ENCODE data around the gene NHERF1.

Gene NHERF1

GRCh38 chr17:74786431-74787055, 38.1 kb downstream of the NHERF1 start:
- no peak for DNase-seq

GRCh38 chr17:74790161-74791058, 42.0 kb downstream of the NHERF1 start:
- no peak for DNase-seq

- no peak for DNase-seq
These were observed 44.2 kb downstream of the NHERF1 start for GRCh38 chr17:74792586-74793105.

GRCh38 chr17:74795327-74796020, 47.0 kb downstream of the NHERF1 start:
- DNase-seq = no peak

- DNase-seq = no peak
These were observed 47.8 kb downstream of the NHERF1 start for GRCh38 chr17:74796211-74796610.

- DNase-seq = no peak
These were observed 48.4 kb downstream of the NHERF1 start for GRCh38 chr17:74796866-74797265.

GRCh38 chr17:74797824-74798223, 49.4 kb downstream of the NHERF1 start:
- no peak for DNase-seq

GRCh38 chr17:74798239-74798707, 49.8 kb downstream of the NHERF1 start:
- no peak for DNase-seq

- DNase-seq = no peak
These were observed 50.7 kb downstream of the NHERF1 start for GRCh38 chr17:74799097-74799496.

GRCh38 chr17:74800531-74800930, 52.1 kb downstream of the NHERF1 start:
- DNase-seq = no peak

- DNase-seq = no peak
These were observed 53.5 kb downstream of the NHERF1 start for GRCh38 chr17:74801896-74802295.

- DNase-seq = no peak
These were observed 55.0 kb downstream of the NHERF1 start for GRCh38 chr17:74803388-74803930.

GRCh38 chr17:74803971-74804370, 55.5 kb downstream of the NHERF1 start:
- DNase-seq = no peak

- DNase-seq = no peak
These were observed 56.3 kb downstream of the NHERF1 start for GRCh38 chr17:74804683-74805082.

GRCh38 chr17:74805591-74805991, 57.2 kb downstream of the NHERF1 start:
- DNase-seq = no peak

- no peak for DNase-seq
These were observed 57.9 kb downstream of the NHERF1 start for GRCh38 chr17:74806334-74806733.

GRCh38 chr17:74807441-74807840, 59.0 kb downstream of the NHERF1 start:
- DNase-seq = no peak

- DNase-seq = no peak
These were observed 59.5 kb downstream of the NHERF1 start for GRCh38 chr17:74807925-74808324.

GRCh38 chr17:74808714-74809430, 60.4 kb downstream of the NHERF1 start:
- DNase-seq = no peak

GRCh38 chr17:74810699-74811485, 62.5 kb downstream of the NHERF1 start:
- DNase-seq = no peak
